Measurements from ENCODE around the gene FCRL4. TPM values are rescaled to one million over a fixed set of nuclear protein-coding genes. Genes with fewer than 3 reads are reported as not detected.

FCRL4 gene
- total RNA-seq, 1 experiment from 2014 or later: not detected

GRCh38 chr1:157600236-157600635, 2.4 kb upstream of the FCRL4 start:
- Mint-ChIP-seq H3K27me3 (ENCODE audit: insufficient read depth, unreplicated experiment) (peaks cover 18% of the 10 kb centered on the region), H3K4me3 (ENCODE audit: unreplicated experiment) (no peak overlapping the region), H3K4me1 (ENCODE audit: low read depth, unreplicated experiment) (no peaks in the 10 kb centered on the region), H3K27ac (ENCODE audit: unreplicated experiment) (no peak overlapping the region), H3K36me3 (ENCODE audit: insufficient read depth, unreplicated experiment) (no peaks in the 10 kb centered on the region), H3K9me3 (ENCODE audit: unreplicated experiment) (no peaks in the 10 kb centered on the region)
- H3K4me3 ChIP-seq (ENCODE audit: low read depth, low read length): no peak overlapping the region
- intact Hi-C loops (cut with micrococcal nuclease; ENCODE audit: unreplicated experiment): no loop called here
- no TSS peak for BruUV-seq (replicated peaks)
- H3K36me3 ChIP-seq (ENCODE audit: control insufficient read depth, insufficient read depth, low read length): no peaks in the 10 kb centered on the region
- H3K4me1 ChIP-seq: no peaks in the 10 kb centered on the region
- DNase-seq: no peak
- CTCF ChIA-PET: no interaction called here
- no peaks in the 10 kb centered on the region; the same call in 1 of the 2 replicates for H3K27me3 ChIP-seq (replicated peaks; ENCODE audit: control insufficient read depth, insufficient read depth, low read length)
- TF ChIP-seq CTCF (IDR thresholded peaks at IDR 0.05; ENCODE audit: insufficient read depth in 1 of 2, low read depth in 1 of 2, low read length in 1 of 2, severe bottlenecking in 1 of 2, unreplicated experiment in 1 of 2): no peak
- POLR2A ChIA-PET: no interaction called here
- H3K9me3 ChIP-seq: no peaks in the 10 kb centered on the region

GRCh38 chr1:157596384-157596783, 1.5 kb downstream of the FCRL4 start:
- no peaks in the 10 kb centered on the region for H3K4me1 Mint-ChIP-seq (ENCODE audit: low read depth, unreplicated experiment)
- Histone ChIP-seq H3K27me3 (replicated peaks; ENCODE audit: control insufficient read depth, insufficient read depth, low read length) (no peaks in the 10 kb centered on the region), H3K36me3 (ENCODE audit: control insufficient read depth, insufficient read depth, low read length) (no peaks in the 10 kb centered on the region), H3K4me3 (ENCODE audit: low read depth, low read length) (no peak overlapping the region), H3K9me3 (no peaks in the 10 kb centered on the region), H3K4me1 (no peaks in the 10 kb centered on the region)
- no peak overlapping the region for H3K4me3 Mint-ChIP-seq (ENCODE audit: unreplicated experiment)
- intact Hi-C loops (cut with micrococcal nuclease; ENCODE audit: unreplicated experiment): no loop called here
- no peak for DNase-seq
- no peaks in the 10 kb centered on the region for H3K9me3 Mint-ChIP-seq (ENCODE audit: unreplicated experiment)
- no peak overlapping the region for H3K27ac Mint-ChIP-seq (ENCODE audit: unreplicated experiment)
- CTCF ChIA-PET: no interaction called here
- BruUV-seq (replicated peaks): no TSS peak
- POLR2A ChIA-PET: no interaction called here
- H3K27me3 Mint-ChIP-seq (ENCODE audit: insufficient read depth, unreplicated experiment): peaks cover 6% of the 10 kb centered on the region
- no peak for TF ChIP-seq CTCF (IDR thresholded peaks at IDR 0.05; ENCODE audit: insufficient read depth in 1 of 2, low read depth in 1 of 2, low read length in 1 of 2, severe bottlenecking in 1 of 2, unreplicated experiment in 1 of 2)
- no peaks in the 10 kb centered on the region for H3K36me3 Mint-ChIP-seq (ENCODE audit: insufficient read depth, unreplicated experiment)

- intact Hi-C loops (cut with micrococcal nuclease; ENCODE audit: unreplicated experiment): no loop called here
- no TSS peak for BruUV-seq (replicated peaks)
- TF ChIP-seq CTCF (IDR thresholded peaks at IDR 0.05; ENCODE audit: insufficient read depth in 1 of 2, low read depth in 1 of 2, low read length in 1 of 2, severe bottlenecking in 1 of 2, unreplicated experiment in 1 of 2): no peak
- H3K9me3 Mint-ChIP-seq (ENCODE audit: unreplicated experiment): no peaks in the 10 kb centered on the region
- peaks cover 2% of the 10 kb centered on the region for H3K27me3 Mint-ChIP-seq (ENCODE audit: insufficient read depth, unreplicated experiment)
- no peak overlapping the region for H3K4me3 ChIP-seq (ENCODE audit: low read depth, low read length)
- H3K27ac Mint-ChIP-seq (ENCODE audit: unreplicated experiment): no peak overlapping the region
- H3K9me3 ChIP-seq: no peaks in the 10 kb centered on the region
- H3K4me1 Mint-ChIP-seq (ENCODE audit: low read depth, unreplicated experiment): no peaks in the 10 kb centered on the region
- POLR2A ChIA-PET: no interaction called here
- H3K36me3 Mint-ChIP-seq (ENCODE audit: insufficient read depth, unreplicated experiment): no peaks in the 10 kb centered on the region
- H3K4me3 Mint-ChIP-seq (ENCODE audit: unreplicated experiment): no peak overlapping the region
- no peaks in the 10 kb centered on the region for H3K27me3 ChIP-seq (replicated peaks; ENCODE audit: control insufficient read depth, insufficient read depth, low read length)
- CTCF ChIA-PET: no interaction called here
- no peaks in the 10 kb centered on the region for H3K36me3 ChIP-seq (ENCODE audit: control insufficient read depth, insufficient read depth, low read length)
- DNase-seq: no peak
- no peaks in the 10 kb centered on the region for H3K4me1 ChIP-seq
Measured at GRCh38 chr1:157595356-157595755, 2.5 kb downstream of the FCRL4 start.
